H1 (cell line): Measurements from ENCODE around the gene TAS2R41. TPM values are rescaled to one million over a fixed set of nuclear protein-coding genes. Genes with fewer than 3 reads are reported as not detected.

Experiments used
- CTCF ChIA-PET: fragments of 300-600 bp; sonication (Branson Sonifier 250); formaldehyde crosslinking; loops from one replicate; lab custom pipeline; 2021; ENCODE audit not compliant: partially characterized antibody; lab: Charles Lee
- POLR2A ChIA-PET: fragments of 300-600 bp; sonication (Branson Sonifier 250); formaldehyde crosslinking; loops from one replicate; lab custom pipeline; 2021; ENCODE audit warnings: inconsistent platforms; ENCODE audit not compliant: partially characterized antibody; lab: Charles Lee
- DNase-seq, 2 experiments: peaks; one replicate each; pipeline versions ENCODE4 v3.0.0 to v3.0.0-alpha.2; 2010 to 2022; ENCODE audit warnings: low spot score in 2 of 2, low read depth in 1 of 2, mixed read lengths in 1 of 2
- FAIRE-seq: peaks from 2 replicates; lab custom pipeline; 2011; peaks lifted over from hg19 to GRCh38; lab: Jason Lieb, UNC
- H2AFZ ChIP-seq: 2 replicates; pipeline ENCODE4 v1.8.1; 2012; ENCODE audit warnings: low read length, inconsistent platforms
- H2AK5ac ChIP-seq: 2 replicates; pipeline ENCODE4 v1.6.1; 2013; ENCODE audit warnings: low read depth, low read length
- H2BK120ac ChIP-seq: replicated peaks from 2 replicates; pipeline ENCODE3; 2013; ENCODE audit warnings: low read depth, low read length, inconsistent platforms
- H2BK12ac ChIP-seq: 2 replicates; pipeline ENCODE4 v1.6.1; 2013; ENCODE audit warnings: low read depth, low read length
- H2BK15ac ChIP-seq: 2 replicates; pipeline ENCODE4 v1.6.1; 2013; ENCODE audit warnings: low read length
- H2BK20ac ChIP-seq: 2 replicates; pipeline ENCODE4 v1.6.1; 2013; ENCODE audit warnings: low read length
- H2BK5ac ChIP-seq: 2 replicates; pipeline ENCODE4 v1.6.1; 2013; ENCODE audit warnings: low read depth, low read length
- H3K14ac ChIP-seq: 2 replicates; pipeline ENCODE4 v1.6.1; 2013; ENCODE audit warnings: inconsistent platforms; ENCODE audit not compliant: insufficient read length
- H3K18ac ChIP-seq: 2 replicates; pipeline ENCODE4 v1.6.1; 2013; ENCODE audit warnings: low read length; ENCODE audit errors: extremely low read depth
- H3K23ac ChIP-seq: 2 replicates; pipeline ENCODE4 v1.6.1; 2013; ENCODE audit warnings: inconsistent platforms; ENCODE audit not compliant: insufficient read length
- H3K23me2 ChIP-seq: 2 replicates; pipeline ENCODE4 v1.6.1; 2013; ENCODE audit warnings: low read depth, low read length
- H3K27ac ChIP-seq: 2 replicates; pipeline ENCODE4 v1.6.1; 2011; ENCODE audit warnings: low read depth, low read length, inconsistent platforms
- H3K27me3 ChIP-seq, 4 experiments: replicated peaks in 1 of 4; 1 replicate in 1 of 4; 2 replicates in 3 of 4; pipeline versions ENCODE4 v1.6.1 to v1.8.1; 2011 to 2013; ENCODE audit warnings: low read length in 3 of 4, mild to moderate bottlenecking in 3 of 4, inconsistent platforms in 2 of 4, mixed read lengths in 2 of 4, moderate library complexity in 1 of 4; ENCODE audit not compliant: control insufficient read depth in 3 of 4, insufficient read depth in 3 of 4; ENCODE audit errors: extremely low read depth in 1 of 4
- H3K36me3 ChIP-seq, 4 experiments: 2 replicates each; pipeline versions ENCODE4 v1.6.1 to v1.8.1; 2011 to 2013; ENCODE audit warnings: mild to moderate bottlenecking in 4 of 4, low read length in 3 of 4, moderate library complexity in 2 of 4, control low read depth in 1 of 4, inconsistent platforms in 1 of 4; ENCODE audit not compliant: insufficient read depth in 4 of 4, control insufficient read depth in 2 of 4
- H3K4ac ChIP-seq: replicated peaks from 2 replicates; pipeline ENCODE3; 2013; ENCODE audit warnings: low read length, low read depth, mixed read lengths, inconsistent platforms; ENCODE audit not compliant: insufficient read length
- H3K4me1 ChIP-seq, 4 experiments: replicated peaks in 1 of 4; 1 replicate in 1 of 4; 2 replicates in 3 of 4; pipeline versions ENCODE4 v1.6.1 to v1.8.1; 2011 to 2013; ENCODE audit warnings: low read length in 3 of 4, inconsistent platforms in 2 of 4, mixed read lengths in 1 of 4; ENCODE audit not compliant: insufficient read depth in 4 of 4, control insufficient read depth in 3 of 4
- H3K4me2 ChIP-seq, 2 experiments: 2 replicates each; pipeline versions ENCODE4 v1.6.1 to v1.8.1; 2011 to 2013; ENCODE audit warnings: low read depth in 2 of 2, low read length in 2 of 2, control low read depth in 1 of 2, inconsistent platforms in 1 of 2, mild to moderate bottlenecking in 1 of 2; ENCODE audit not compliant: insufficient read depth in 1 of 2
- H3K4me3 ChIP-seq, 4 experiments: fragments of 200-600, 300-600 bp in 1 of 4; sonication (generic), shearing (Covaris generic), sonication (Bioruptor Twin) in 1 of 4; 2 replicates each; pipeline versions ENCODE4 v1.5.1 to v1.8.1; 2011 to 2016; ENCODE audit warnings: low read length in 4 of 4, low read depth in 3 of 4, control low read depth in 2 of 4, inconsistent platforms in 2 of 4, mild to moderate bottlenecking in 2 of 4, mixed read lengths in 1 of 4, moderate library complexity in 1 of 4; ENCODE audit not compliant: insufficient read depth in 2 of 4; ENCODE audit errors: extremely low read depth in 1 of 4
- H3K56ac ChIP-seq: replicated peaks from 2 replicates; pipeline ENCODE3; 2013; ENCODE audit warnings: low read depth, mild to moderate bottlenecking, mixed read lengths, low read length, inconsistent platforms; ENCODE audit not compliant: insufficient read length
- H3K79me1 ChIP-seq: 2 replicates; pipeline ENCODE4 v1.6.1; 2013; ENCODE audit warnings: low read depth, low read length, control low read depth
- H3K79me2 ChIP-seq, 2 experiments: 2 replicates each; pipeline versions ENCODE4 v1.6.1 to v1.8.1; 2012 to 2013; ENCODE audit warnings: low read length in 2 of 2, mild to moderate bottlenecking in 2 of 2, inconsistent platforms in 1 of 2; ENCODE audit not compliant: insufficient read depth in 2 of 2, control insufficient read depth in 1 of 2
- H3K9ac ChIP-seq, 4 experiments: replicated peaks in 1 of 4; 1 replicate in 1 of 4; 2 replicates in 3 of 4; pipeline versions ENCODE4 v1.6.1 to v1.8.1; 2011 to 2013; ENCODE audit warnings: low read depth in 3 of 4, low read length in 3 of 4, control low read depth in 2 of 4, mild to moderate bottlenecking in 2 of 4, moderate library complexity in 2 of 4, inconsistent platforms in 1 of 4; ENCODE audit errors: extremely low read depth in 1 of 4
- H3K9me3 ChIP-seq, 2 experiments: 2 replicates each; pipeline versions ENCODE4 v1.6.1 to v1.8.1; 2012 to 2013; ENCODE audit warnings: mild to moderate bottlenecking in 2 of 2, moderate library complexity in 2 of 2, control low read depth in 1 of 2, inconsistent platforms in 1 of 2, low read depth in 1 of 2, low read length in 1 of 2, mixed read lengths in 1 of 2; ENCODE audit not compliant: insufficient read depth in 2 of 2
- H4K20me1 ChIP-seq, 2 experiments: replicated peaks in 1 of 2; 2 replicates each; pipeline versions ENCODE3 to v1.8.1; 2011 to 2013; ENCODE audit warnings: inconsistent platforms in 2 of 2, low read length in 2 of 2, mild to moderate bottlenecking in 1 of 2; ENCODE audit not compliant: insufficient read depth in 2 of 2, control insufficient read depth in 1 of 2
- H4K5ac ChIP-seq: 2 replicates; pipeline ENCODE4 v1.6.1; 2013; ENCODE audit warnings: low read length, low read depth, mixed read lengths, inconsistent platforms; ENCODE audit not compliant: insufficient read length
- H4K8ac ChIP-seq: 2 replicates; pipeline ENCODE4 v1.8.0; 2013; ENCODE audit warnings: mild to moderate bottlenecking, moderate library complexity, low read length, inconsistent platforms; ENCODE audit not compliant: insufficient read depth; ENCODE audit errors: extremely low read depth
- H4K91ac ChIP-seq: replicated peaks from 2 replicates; pipeline ENCODE3; 2013; ENCODE audit warnings: low read length, mixed read lengths, inconsistent platforms; ENCODE audit not compliant: insufficient read length
- BCL11A ChIP-seq, 2 experiments: IDR thresholded peaks; one replicate each; pipeline ENCODE4 v1.6.1; 2011; ENCODE audit warnings: low read depth in 2 of 2, low read length in 2 of 2, mild to moderate bottlenecking in 2 of 2
- KDM4A ChIP-seq: IDR thresholded peaks from one replicate; pipeline ENCODE4 v1.7.1; 2012; ENCODE audit warnings: low read depth, mild to moderate bottlenecking, moderate library complexity, low read length, inconsistent platforms; ENCODE audit not compliant: severe bottlenecking
- RAD21 ChIP-seq, 2 experiments: IDR thresholded peaks in 1 of 2; conservative IDR thresholded peaks in 1 of 2; 2 replicates each; pipeline ENCODE4 v1.6.1; 2011; ENCODE audit warnings: low read depth in 2 of 2, low read length in 2 of 2, improper control_type of control experiment in 1 of 2, inconsistent platforms in 1 of 2, mild to moderate bottlenecking in 1 of 2, moderate library complexity in 1 of 2
- SIN3A ChIP-seq, 2 experiments: IDR thresholded peaks in 1 of 2; conservative IDR thresholded peaks in 1 of 2; 2 replicates each; pipeline ENCODE4 v1.6.1; 2011 to 2012; ENCODE audit warnings: low read length in 2 of 2, improper control_type of control experiment in 1 of 2, low read depth in 1 of 2, mild to moderate bottlenecking in 1 of 2
- SP1 ChIP-seq: IDR thresholded peaks from 2 replicates; pipeline ENCODE4 v1.6.1; 2011; ENCODE audit warnings: low read depth, low read length
- TCF12 ChIP-seq: IDR thresholded peaks from 2 replicates; pipeline ENCODE4 v1.6.1; 2011; ENCODE audit warnings: low read depth, mild to moderate bottlenecking, low read length
- WGBS, 2 experiments: shearing (Covaris generic) in 1 of 2; methylation state at CpG; one replicate each; pipeline versions ENCODE4 v1.1.6 to v1.1.7; 2013 to 2015; ENCODE audit warnings: low lambda C conversion rate in 2 of 2, mixed read lengths in 2 of 2, inconsistent platforms in 1 of 2, low coverage in 1 of 2, missing lambda C conversion rate in 1 of 2; ENCODE audit not compliant: insufficient replicate concordance in 2 of 2, insufficient coverage in 1 of 2, insufficient read length in 1 of 2; ENCODE audit errors: extremely low coverage in 1 of 2, missing lambda C conversion rate in 1 of 2; 5-methylcytosine and 5-hydroxymethylcytosine counted together
- polyA plus RNA-seq, 7 experiments: library from polyadenylated mRNA; depleted of rRNA in 3 of 7; stranded (reverse) in 5 of 7; unstranded in 2 of 7; fragments of >200 nt in 5 of 7; fragments of 200-250 nt in 2 of 7; gene quantifications; 1 replicate in 5 of 7; 2 replicates in 1 of 7; 4 replicates in 1 of 7; pipeline versions ENCODE4 v1.2.1 to v1.2.3, GENCODE V29; 2011 to 2013; ENCODE audit warnings: missing spikeins in 2 of 7, mixed read lengths in 2 of 7
- total RNA-seq: library from RNA; stranded (reverse); fragmentation: NEBNext Ultra II Directional; extraction: Animal tissue kit (Norgen Biotek cat#: 25700); gene quantifications from 2 replicates; pipeline ENCODE4 v1.2.1, GENCODE V29; 2021
- TF ChIP-seq, protein P1 (sequence below), 3 experiments: IDR thresholded peaks; 1 replicate in 2 of 3; 2 replicates in 1 of 3; pipeline versions ENCODE4 v1.5.1 to v1.6.1; 2011; ENCODE audit warnings: low read length in 3 of 3, mild to moderate bottlenecking in 3 of 3, inconsistent platforms in 2 of 3, low read depth in 1 of 3, moderate library complexity in 1 of 3; ENCODE audit not compliant: insufficient read depth in 1 of 3; ENCODE audit errors: control extremely low read depth in 1 of 3

The TAS2R41 gene
- total and polyA plus RNA-seq, 2 of the 8 experiments (the other 6 are each of a cell fraction or from before 2014, with no cell fraction given): 0.12 TPM; not detected in 1

DNA sequence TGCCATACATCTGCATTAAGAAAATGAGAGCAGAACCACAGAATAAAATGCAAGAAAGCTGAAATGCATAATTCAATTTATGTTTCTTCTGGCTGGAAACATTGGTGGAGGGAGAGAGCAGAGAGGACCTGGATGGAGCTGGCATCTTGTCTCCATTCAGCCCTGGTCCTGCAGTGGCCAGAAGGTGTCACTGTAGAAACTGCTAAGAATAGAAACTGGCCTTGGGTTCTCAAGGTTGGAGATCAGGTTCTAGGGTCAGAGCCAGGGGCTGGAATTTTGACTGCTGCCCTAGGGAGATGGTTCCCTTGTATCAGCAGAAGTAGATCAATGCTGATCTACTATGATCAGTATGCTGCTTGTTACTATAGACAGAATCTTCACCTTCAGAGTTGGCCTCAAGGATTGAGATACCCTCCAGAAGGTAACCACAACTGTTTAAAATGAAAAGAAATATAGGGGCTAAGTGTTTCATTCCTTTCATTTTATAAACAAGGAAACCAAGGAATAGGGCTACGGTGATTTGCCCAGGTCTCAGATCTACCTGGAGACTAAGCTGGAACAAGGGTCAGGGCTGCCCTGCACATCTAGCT is 13.1 kb downstream of the TAS2R41 start:
- CTCF ChIA-PET: interaction anchor here (0.5 to 2.0 kb wide), 13 partner anchors 9 to 582 kb away, joined by 3 to 5 read pairs (median 4); no protein-coding TSS in a partner anchor
- H3K9ac ChIP-seq: no peak overlapping the region
- no peak overlapping the region for H3K4ac ChIP-seq
- H3K23ac ChIP-seq: no peak overlapping the region
- H3K4me2 ChIP-seq: no peak overlapping the region
- TF ChIP-seq, protein P1, sequence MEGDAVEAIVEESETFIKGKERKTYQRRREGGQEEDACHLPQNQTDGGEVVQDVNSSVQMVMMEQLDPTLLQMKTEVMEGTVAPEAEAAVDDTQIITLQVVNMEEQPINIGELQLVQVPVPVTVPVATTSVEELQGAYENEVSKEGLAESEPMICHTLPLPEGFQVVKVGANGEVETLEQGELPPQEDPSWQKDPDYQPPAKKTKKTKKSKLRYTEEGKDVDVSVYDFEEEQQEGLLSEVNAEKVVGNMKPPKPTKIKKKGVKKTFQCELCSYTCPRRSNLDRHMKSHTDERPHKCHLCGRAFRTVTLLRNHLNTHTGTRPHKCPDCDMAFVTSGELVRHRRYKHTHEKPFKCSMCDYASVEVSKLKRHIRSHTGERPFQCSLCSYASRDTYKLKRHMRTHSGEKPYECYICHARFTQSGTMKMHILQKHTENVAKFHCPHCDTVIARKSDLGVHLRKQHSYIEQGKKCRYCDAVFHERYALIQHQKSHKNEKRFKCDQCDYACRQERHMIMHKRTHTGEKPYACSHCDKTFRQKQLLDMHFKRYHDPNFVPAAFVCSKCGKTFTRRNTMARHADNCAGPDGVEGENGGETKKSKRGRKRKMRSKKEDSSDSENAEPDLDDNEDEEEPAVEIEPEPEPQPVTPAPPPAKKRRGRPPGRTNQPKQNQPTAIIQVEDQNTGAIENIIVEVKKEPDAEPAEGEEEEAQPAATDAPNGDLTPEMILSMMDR (IDR thresholded peaks at IDR 0.05; ENCODE audit: control extremely low read depth in 1 of 3, insufficient read depth in 1 of 3, low read depth in 1 of 3, low read length in 3 of 3): peak; percentile 62 to 82 (median 75)
- no peak for TF ChIP-seq SIN3A (conservative IDR thresholded peaks at IDR 0.05 in 1 of 2, IDR thresholded peaks at IDR 0.05 in 1 of 2; ENCODE audit: low read depth in 1 of 2, low read length in 2 of 2)
- no peak for TF ChIP-seq TCF12
- no peak for TF ChIP-seq BCL11A (IDR thresholded peaks at IDR 0.05; ENCODE audit: low read depth in 2 of 2, low read length in 2 of 2)
- peak; percentile 79 to 81 for TF ChIP-seq RAD21 (IDR thresholded peaks at IDR 0.05 in 1 of 2, conservative IDR thresholded peaks at IDR 0.05 in 1 of 2; ENCODE audit: low read depth in 2 of 2, low read length in 2 of 2)
- no peak for TF ChIP-seq KDM4A
- no peak for TF ChIP-seq SP1
- no peaks in the 10 kb centered on the region for H3K36me3 ChIP-seq
- peaks cover 0 to 3% (median 0%) of the 10 kb centered on the region in 4 experiments; a peak in 1 of 7 replicates for H3K27me3 ChIP-seq
- H2BK20ac ChIP-seq: no peak overlapping the region
- H3K79me1 ChIP-seq: no peaks in the 10 kb centered on the region
- H2BK15ac ChIP-seq: no peak overlapping the region
- H2AFZ ChIP-seq: no peak overlapping the region
- no peak overlapping the region for H4K91ac ChIP-seq
- H4K20me1 ChIP-seq: no peaks in the 10 kb centered on the region
- no peaks in the 10 kb centered on the region for H3K4me1 ChIP-seq
- FAIRE-seq (no peak), DNase-seq (no peak)
- H3K23me2 ChIP-seq: no peaks in the 10 kb centered on the region
- 80% methylated on average over 1 of the region's 1 CpG; no CpG with 5 or more reads in 1 of the 2 experiments for WGBS, 2 experiments
- no peak overlapping the region for H3K27ac ChIP-seq
- H3K9me3 ChIP-seq: no peaks in the 10 kb centered on the region
- no peak overlapping the region for H3K56ac ChIP-seq
- H2BK120ac ChIP-seq: no peak overlapping the region
- H3K4me3 ChIP-seq: no peak overlapping the region
- H3K18ac ChIP-seq: no peak overlapping the region
- H2BK5ac ChIP-seq: no peak overlapping the region
- POLR2A ChIA-PET: no interaction called here
- no peak overlapping the region for H3K14ac ChIP-seq
- H4K8ac ChIP-seq: no peak overlapping the region
- no peak overlapping the region for H2AK5ac ChIP-seq
- H2BK12ac ChIP-seq: no peak overlapping the region
- no peaks in the 10 kb centered on the region for H3K79me2 ChIP-seq
- no peak overlapping the region for H4K5ac ChIP-seq
